Gastroesophageal sphincter (tissue), 3 donors: ENCODE data around the gene UNG.

ENCODE experiments used
- CTCF ChIP-seq, 4 experiments: fragments of 200-600 bp in 2 of 4; fragments of 450-650 bp in 2 of 4; sonication (generic) in 1 of 4; IDR thresholded peaks; one replicate each; pipeline ENCODE4 v1.5.1; 2017 to 2019; ENCODE audit warnings: antibody characterized with exemption in 4 of 4, mild to moderate bottlenecking in 2 of 4, moderate library complexity in 2 of 4
- EP300 ChIP-seq: sonication (generic); formaldehyde crosslinking; IDR thresholded peaks from one replicate; pipeline ENCODE4 v1.6.1; 2017; ENCODE audit warnings: antibody characterized with exemption, mild to moderate bottlenecking
- POLR2A ChIP-seq, 2 donors: fragments of 450-650 bp; IDR thresholded peaks; one replicate each; pipeline ENCODE4 v1.6.1; 2017; ENCODE audit warnings: antibody characterized with exemption in 2 of 2, mild to moderate bottlenecking in 2 of 2, moderate library complexity in 1 of 2
- POLR2AphosphoS5 ChIP-seq: sonication (generic); formaldehyde crosslinking; IDR thresholded peaks from one replicate; pipeline ENCODE4 v1.6.1; 2017; ENCODE audit warnings: antibody characterized with exemption

DNA sequence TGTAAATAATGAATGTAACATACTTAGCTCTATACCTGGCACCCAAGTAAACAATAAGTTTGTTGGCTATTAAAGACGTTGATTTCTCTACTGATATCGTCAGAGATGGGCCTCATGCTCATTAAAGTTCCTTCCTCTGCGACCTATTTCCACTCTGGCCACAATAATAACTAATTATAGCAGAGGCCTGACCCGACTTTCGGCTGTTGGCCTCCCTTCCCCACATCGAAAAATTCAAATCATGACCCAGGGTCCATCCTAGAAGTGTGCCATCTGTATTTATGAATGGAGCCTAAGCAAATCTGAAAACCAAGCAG lies 45.3 kb upstream of the UNG start:
- TF ChIP-seq CTCF (IDR thresholded peaks at IDR 0.05) (no peak), POLR2AphosphoS5 (no peak), POLR2A (IDR thresholded peaks at IDR 0.05) (no peak), EP300 (no peak)
